Panc1 (cell line): ENCODE results near the gene PSPC1.

ENCODE experiments used
- POLR2AphosphoS5 ChIP-seq: IDR thresholded peaks from 2 replicates; pipeline ENCODE4 v1.6.1; 2012; ENCODE audit warnings: mild to moderate bottlenecking, low read depth, low read length, moderate library complexity
- SIN3A ChIP-seq: IDR thresholded peaks from 2 replicates; pipeline ENCODE4 v1.6.1; 2012; ENCODE audit warnings: low read depth, mild to moderate bottlenecking, low read length, moderate library complexity, borderline replicate concordance; ENCODE audit not compliant: insufficient read depth
- TCF7L2 ChIP-seq: IDR thresholded peaks from 2 replicates; pipeline ENCODE4 v1.6.1; 2011; ENCODE audit warnings: mild to moderate bottlenecking, low read depth, low read length, inconsistent platforms
- TF ChIP-seq, protein P1 (sequence below): fragments of 450-650 bp; IDR thresholded peaks from 2 replicates; pipeline ENCODE4 v1.5.1; 2017; ENCODE audit warnings: mild to moderate bottlenecking
- TF ChIP-seq, protein P2 (sequence below), 2 experiments: IDR thresholded peaks; 2 replicates each; pipeline ENCODE4 v1.6.1; 2011 to 2012; ENCODE audit warnings: low read depth in 2 of 2, control low read depth in 1 of 2, low read length in 1 of 2, mild to moderate bottlenecking in 1 of 2, moderate library complexity in 1 of 2; ENCODE audit not compliant: insufficient read depth in 1 of 2

DNA sequence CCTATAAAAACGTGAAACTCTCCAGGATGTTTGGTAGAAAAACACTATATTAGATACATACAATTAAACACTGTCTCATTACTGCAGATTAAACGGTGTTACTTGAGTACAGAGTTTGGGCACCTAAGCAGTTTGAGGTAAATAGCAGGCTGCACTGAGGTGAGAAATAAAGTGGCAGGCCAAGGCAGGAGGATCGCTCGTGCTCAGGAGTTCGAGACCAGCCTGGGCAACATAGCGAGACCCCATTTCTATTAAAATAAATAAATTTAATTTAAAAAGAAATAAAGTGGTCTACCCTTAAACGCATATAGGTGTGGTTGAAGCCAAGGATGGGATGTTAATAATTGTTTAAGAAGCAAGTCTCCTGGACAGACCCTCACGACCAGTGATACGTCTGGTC lies 1.2 kb downstream of the PSPC1 start:
- TF ChIP-seq, protein P1, sequence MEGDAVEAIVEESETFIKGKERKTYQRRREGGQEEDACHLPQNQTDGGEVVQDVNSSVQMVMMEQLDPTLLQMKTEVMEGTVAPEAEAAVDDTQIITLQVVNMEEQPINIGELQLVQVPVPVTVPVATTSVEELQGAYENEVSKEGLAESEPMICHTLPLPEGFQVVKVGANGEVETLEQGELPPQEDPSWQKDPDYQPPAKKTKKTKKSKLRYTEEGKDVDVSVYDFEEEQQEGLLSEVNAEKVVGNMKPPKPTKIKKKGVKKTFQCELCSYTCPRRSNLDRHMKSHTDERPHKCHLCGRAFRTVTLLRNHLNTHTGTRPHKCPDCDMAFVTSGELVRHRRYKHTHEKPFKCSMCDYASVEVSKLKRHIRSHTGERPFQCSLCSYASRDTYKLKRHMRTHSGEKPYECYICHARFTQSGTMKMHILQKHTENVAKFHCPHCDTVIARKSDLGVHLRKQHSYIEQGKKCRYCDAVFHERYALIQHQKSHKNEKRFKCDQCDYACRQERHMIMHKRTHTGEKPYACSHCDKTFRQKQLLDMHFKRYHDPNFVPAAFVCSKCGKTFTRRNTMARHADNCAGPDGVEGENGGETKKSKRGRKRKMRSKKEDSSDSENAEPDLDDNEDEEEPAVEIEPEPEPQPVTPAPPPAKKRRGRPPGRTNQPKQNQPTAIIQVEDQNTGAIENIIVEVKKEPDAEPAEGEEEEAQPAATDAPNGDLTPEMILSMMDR, result no peak
- TF ChIP-seq POLR2AphosphoS5 (no peak), TCF7L2 (no peak), SIN3A (no peak)
- TF ChIP-seq, protein P2, sequence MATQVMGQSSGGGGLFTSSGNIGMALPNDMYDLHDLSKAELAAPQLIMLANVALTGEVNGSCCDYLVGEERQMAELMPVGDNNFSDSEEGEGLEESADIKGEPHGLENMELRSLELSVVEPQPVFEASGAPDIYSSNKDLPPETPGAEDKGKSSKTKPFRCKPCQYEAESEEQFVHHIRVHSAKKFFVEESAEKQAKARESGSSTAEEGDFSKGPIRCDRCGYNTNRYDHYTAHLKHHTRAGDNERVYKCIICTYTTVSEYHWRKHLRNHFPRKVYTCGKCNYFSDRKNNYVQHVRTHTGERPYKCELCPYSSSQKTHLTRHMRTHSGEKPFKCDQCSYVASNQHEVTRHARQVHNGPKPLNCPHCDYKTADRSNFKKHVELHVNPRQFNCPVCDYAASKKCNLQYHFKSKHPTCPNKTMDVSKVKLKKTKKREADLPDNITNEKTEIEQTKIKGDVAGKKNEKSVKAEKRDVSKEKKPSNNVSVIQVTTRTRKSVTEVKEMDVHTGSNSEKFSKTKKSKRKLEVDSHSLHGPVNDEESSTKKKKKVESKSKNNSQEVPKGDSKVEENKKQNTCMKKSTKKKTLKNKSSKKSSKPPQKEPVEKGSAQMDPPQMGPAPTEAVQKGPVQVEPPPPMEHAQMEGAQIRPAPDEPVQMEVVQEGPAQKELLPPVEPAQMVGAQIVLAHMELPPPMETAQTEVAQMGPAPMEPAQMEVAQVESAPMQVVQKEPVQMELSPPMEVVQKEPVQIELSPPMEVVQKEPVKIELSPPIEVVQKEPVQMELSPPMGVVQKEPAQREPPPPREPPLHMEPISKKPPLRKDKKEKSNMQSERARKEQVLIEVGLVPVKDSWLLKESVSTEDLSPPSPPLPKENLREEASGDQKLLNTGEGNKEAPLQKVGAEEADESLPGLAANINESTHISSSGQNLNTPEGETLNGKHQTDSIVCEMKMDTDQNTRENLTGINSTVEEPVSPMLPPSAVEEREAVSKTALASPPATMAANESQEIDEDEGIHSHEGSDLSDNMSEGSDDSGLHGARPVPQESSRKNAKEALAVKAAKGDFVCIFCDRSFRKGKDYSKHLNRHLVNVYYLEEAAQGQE (IDR thresholded peaks at IDR 0.05; ENCODE audit: insufficient read depth in 1 of 2, low read depth in 2 of 2, low read length in 1 of 2), result no peak
